Stomach (tissue), 19 donors: ENCODE results near the gene SLC5A2. TPM values are rescaled to one million over a fixed set of nuclear protein-coding genes. Genes with fewer than 3 reads are reported as not detected.
"Not testable (repeated sequence)": the region's sequence is repeated elsewhere in the genome, so short reads cannot be mapped to it uniquely, and the experiment has no call there.

ENCODE experiments used
- DNase-seq, 2 donors: peaks; one replicate each; pipeline versions ENCODE4 v3.0.0 to v3.0.0-alpha.2; 2013 to 2019
- H3K27ac ChIP-seq, 5 donors: fragments of 200-600 bp in 4 of 5; sonication (generic) in 4 of 5; one replicate each; pipeline ENCODE4 v1.5.1; 2013 to 2019; ENCODE audit warnings: mild to moderate bottlenecking in 1 of 5, moderate library complexity in 1 of 5
- H3K27me3 ChIP-seq, 3 donors: fragments of 200-600 bp; sonication (generic); one replicate each; pipeline ENCODE4 v1.5.1; 2017 to 2019; ENCODE audit warnings: mixed run types in 1 of 3
- H3K36me3 ChIP-seq, 4 donors: fragments of 200-600 bp; sonication (generic); 1 replicate in 3 of 4; 2 replicates in 1 of 4; pipeline ENCODE4 v1.5.1; 2016 to 2019
- H3K4me1 ChIP-seq, 4 donors: fragments of 200-600 bp; sonication (generic); one replicate each; pipeline ENCODE4 v1.5.1; 2016 to 2019
- H3K4me3 ChIP-seq, 4 donors: fragments of 200-600 bp; sonication (generic) in 3 of 4; one replicate each; pipeline ENCODE4 v1.5.1; 2016 to 2019; ENCODE audit warnings: mild to moderate bottlenecking in 1 of 4
- H3K9me3 ChIP-seq, 4 donors: fragments of 200-600 bp; sonication (generic); one replicate each; pipeline ENCODE4 v1.5.1; 2016 to 2019
- CTCF ChIP-seq, 7 experiments: fragments of 450-650 bp in 4 of 7; fragments of 200-600 bp in 3 of 7; sonication (generic) in 3 of 7; IDR thresholded peaks; one replicate each; pipeline ENCODE4 v1.5.1; 2016 to 2019; ENCODE audit warnings: antibody characterized with exemption in 7 of 7, control low read depth in 2 of 7, mild to moderate bottlenecking in 1 of 7
- EP300 ChIP-seq: sonication (generic); formaldehyde crosslinking; IDR thresholded peaks from one replicate; pipeline ENCODE4 v1.6.1; 2017; ENCODE audit warnings: antibody characterized with exemption
- POLR2A ChIP-seq, 4 donors: fragments of 450-650 bp; IDR thresholded peaks; one replicate each; pipeline ENCODE4 v1.6.1; 2016; ENCODE audit warnings: antibody characterized with exemption in 4 of 4, control low read depth in 2 of 4, mild to moderate bottlenecking in 1 of 4, moderate library complexity in 1 of 4
- POLR2AphosphoS5 ChIP-seq, 3 donors: sonication (generic); formaldehyde crosslinking; IDR thresholded peaks; one replicate each; pipeline ENCODE4 v1.6.1; 2016; ENCODE audit warnings: antibody characterized with exemption in 3 of 3
- WGBS, 5 donors: extraction: QIAGEN DNeasy Blood & Tissue Kit in 3 of 5; methylation state at CpG; one replicate each; pipeline versions ENCODE4 v1.1.5 to v1.1.7; 2013 to 2018; 5-methylcytosine and 5-hydroxymethylcytosine counted together
- intact Hi-C: fragments of 100-400 bp; cut with DNase I; formaldehyde crosslinking; loops from one replicate; pipeline ENCODE4 v1.15.1; 2023; ENCODE audit warnings: low total_unique reads
- long read RNA-seq, 10 donors: transcript quantifications; one replicate each; lab custom pipeline, GENCODE V29; 2026
- polyA plus RNA-seq, 3 donors: library from polyadenylated mRNA; stranded (reverse); fragments of 200-250 nt; gene quantifications; one replicate each; pipeline ENCODE4 v1.2.3, GENCODE V29; 2013
- total RNA-seq, 5 donors: library from RNA; depleted of rRNA; stranded (reverse); fragments of >200 nt; gene quantifications; one replicate each; pipeline versions ENCODE4 v1.1.0 to v1.2.3, GENCODE V29; 2014 to 2016
- donor health status: healthy with polysubstance abuse.
- donor health status: Bipolar disorder and iron deficiency.
- donor health status: healthy.

Gene SLC5A2
- total RNA-seq (not detected), polyA plus RNA-seq (1 to 10 TPM in 1 of 3 donors, under 1 TPM in 2; 0.62 to 1.8 (median 0.76) TPM)
- long read RNA-seq, donor 1: 0 reads
- long read RNA-seq, donor 2: 0 reads
- long read RNA-seq, donor 3: 0 reads
- long read RNA-seq, donor 4: 0 reads
- long read RNA-seq, donor 5: 0 reads
- long read RNA-seq, donor 6, partial matches to known transcripts: 55 of 65 reads
- long read RNA-seq, donor 6, other reads (novel, unspliced or antisense): 10 of 65 reads
- long read RNA-seq, donor 7, partial matches to known transcripts: 0 of 5 reads
- long read RNA-seq, donor 7, other reads (novel, unspliced or antisense): 5 of 5 reads
- long read RNA-seq, donor 8: 0 reads
- long read RNA-seq, donor 9: 0 reads
- long read RNA-seq, donor 10: 0 reads

DNA sequence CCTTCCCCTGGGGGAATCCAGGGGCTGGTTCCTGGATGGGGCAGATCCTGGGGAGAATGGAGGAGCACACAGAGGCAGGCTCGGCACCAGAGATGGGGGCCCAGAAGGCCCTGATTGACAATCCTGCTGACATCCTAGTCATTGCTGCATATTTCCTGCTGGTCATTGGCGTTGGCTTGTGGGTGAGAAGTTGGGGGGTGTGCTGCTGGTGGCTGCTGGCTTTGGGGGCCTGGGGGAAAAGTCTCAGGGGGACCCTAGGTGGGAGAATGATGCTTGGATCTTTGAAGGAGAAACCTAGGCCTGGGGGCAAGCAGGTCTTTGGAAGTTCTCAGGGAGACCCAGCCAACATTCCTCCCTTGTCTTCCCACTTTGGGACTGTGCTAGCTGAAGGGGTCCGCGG lies at the start of gene SLC5A2:
TSS of gene SLC5A2 (plus strand) at position 43 of the 400 bp plus-strand sequence. CDS start at position 57, 14 bp downstream.
- DNase-seq: no peak
- TF ChIP-seq POLR2A (IDR thresholded peaks at IDR 0.05): no peak
- 71 to 96% (median 90%) methylated on average over 4 of the region's 4 CpGs for WGBS, 5 donors
- Histone ChIP-seq H3K4me3 (no peak within 1 kb of the TSS), H3K4me1 (peaks cover 17 to 38% (median 28%) of the 10 kb centered on the region in 4 donors), H3K36me3 (peaks cover 0 to 3% (median 2%) of the 10 kb centered on the region in 4 donors), H3K27ac (no peak within 1 kb of the TSS), H3K9me3 (no peaks in the 10 kb centered on the region), H3K27me3 (peaks cover 0 to 32% (median 0%) of the 10 kb centered on the region in 3 donors)
- intact Hi-C loops: no loop called here

GRCh38 chr16:31435341-31436220 lies 47.3 kb upstream of the SLC5A2 start:
- Histone ChIP-seq H3K36me3 (peaks cover 0 to 14% (median 0%) of the 10 kb centered on the region in 4 donors), H3K4me3 (no peak overlapping the region), H3K4me1 (no peaks in the 10 kb centered on the region), H3K27me3 (no peaks in the 10 kb centered on the region), H3K9me3 (no peaks in the 10 kb centered on the region), H3K27ac (no peak overlapping the region)
- no peak for DNase-seq
- intact Hi-C loops: no loop called here
- TF ChIP-seq CTCF (IDR thresholded peaks at IDR 0.05) (no peak), POLR2A (IDR thresholded peaks at IDR 0.05) (no peak), POLR2AphosphoS5 (IDR thresholded peaks at IDR 0.05) (no peak), EP300 (no peak)
- 89 to 95% (median 94%) methylated on average over 45 to 47 of the region's 47 CpGs for WGBS, 5 donors

DNA sequence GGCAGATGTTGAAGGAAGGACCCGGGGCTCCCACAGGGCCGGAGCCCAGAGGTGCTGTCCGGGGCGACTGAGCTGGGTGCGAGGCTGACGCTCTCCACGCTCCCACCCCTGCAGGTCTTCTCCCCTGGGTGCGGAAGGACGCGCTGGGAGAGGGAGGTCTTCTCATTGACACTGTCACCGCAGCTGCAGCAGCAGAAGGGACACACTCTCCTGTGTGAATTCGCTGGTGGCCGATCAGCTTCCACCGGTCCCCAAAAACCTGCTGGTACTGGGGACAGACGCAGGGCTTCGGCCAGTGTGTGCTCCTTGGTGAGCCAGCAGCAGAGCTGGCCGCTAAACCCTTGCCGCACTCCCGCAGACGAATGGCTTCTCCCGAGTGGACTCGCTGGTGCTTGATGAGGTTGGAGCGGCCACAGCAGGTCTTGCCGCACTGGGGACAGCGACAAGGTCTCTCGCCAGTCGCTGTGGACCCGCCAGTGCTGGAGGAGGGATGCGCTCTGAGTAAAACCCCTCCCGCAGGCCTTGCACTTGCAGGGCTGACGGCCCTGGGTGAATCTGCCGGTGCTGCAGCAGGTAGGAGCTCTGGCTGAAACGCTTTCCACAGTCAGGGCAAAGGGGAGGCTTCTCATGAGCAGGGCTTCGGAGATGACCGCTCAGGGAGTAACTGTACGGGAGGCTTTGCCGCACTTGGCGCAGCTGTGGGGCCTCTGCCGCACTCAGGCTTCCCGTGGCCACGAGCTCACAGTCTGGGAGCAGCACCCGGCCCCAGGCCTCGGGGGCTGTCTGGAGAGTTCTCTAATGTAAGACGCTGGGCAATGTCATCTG lies 46.5 kb upstream of the SLC5A2 start:
- Histone ChIP-seq H3K4me3 (no peak overlapping the region), H3K27ac (no peak overlapping the region), H3K27me3 (no peaks in the 10 kb centered on the region), H3K36me3 (peaks cover 0 to 14% (median 0%) of the 10 kb centered on the region in 4 donors), H3K4me1 (no peaks in the 10 kb centered on the region), H3K9me3 (no peaks in the 10 kb centered on the region)
- 92 to 95% (median 94%) methylated on average over 37 to 44 of the region's 44 CpGs for WGBS, 5 donors
- DNase-seq: no peak
- intact Hi-C loops: no loop called here
- TF ChIP-seq POLR2AphosphoS5 (IDR thresholded peaks at IDR 0.05) (no peak), EP300 (no peak), POLR2A (IDR thresholded peaks at IDR 0.05) (no peak), CTCF (IDR thresholded peaks at IDR 0.05) (no peak)

DNA sequence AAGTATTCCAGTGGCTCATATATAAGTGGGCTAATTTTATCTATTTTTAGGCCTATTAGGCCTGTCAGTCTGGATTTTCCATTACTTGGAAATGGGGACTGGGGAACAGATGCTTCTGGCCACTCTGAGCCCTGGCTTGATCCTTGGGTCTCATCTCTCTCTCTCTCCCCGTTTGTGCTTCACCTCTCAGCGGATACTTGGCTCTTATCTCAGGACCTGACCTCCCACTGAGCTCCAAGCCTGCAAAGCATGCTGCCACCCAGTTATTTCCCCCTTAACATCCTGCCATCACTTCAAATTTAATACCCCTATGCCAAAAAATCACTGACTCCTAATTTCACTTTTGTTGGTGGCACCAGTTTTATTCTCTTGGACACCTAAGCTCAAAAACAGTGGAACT lies 44.5 kb upstream of the SLC5A2 start:
- WGBS, 5 donors: 37 to 62% (median 46%) methylated on average over 2 of the region's 2 CpGs
- DNase-seq: no peak

DNA sequence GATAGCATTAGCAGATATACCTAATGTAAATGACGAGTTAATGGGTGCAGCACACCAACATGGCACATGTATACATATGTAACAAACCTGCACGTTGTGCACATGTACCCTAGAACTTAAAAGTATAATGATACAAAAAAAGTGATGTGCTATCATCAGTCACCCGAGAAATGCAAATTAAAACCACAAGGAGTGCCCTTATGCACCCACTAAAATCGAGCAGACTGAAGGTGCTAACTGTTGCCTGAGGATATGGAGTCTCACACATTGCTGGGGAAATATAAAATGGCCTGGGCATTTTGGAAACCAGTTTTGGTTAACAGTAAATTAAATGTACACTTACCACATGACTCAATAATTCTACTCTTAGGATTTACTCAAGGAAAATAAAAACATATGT lies 43.9 kb upstream of the SLC5A2 start:
- H3K4me3 ChIP-seq, H3K27me3 ChIP-seq, intact Hi-C loops, H3K9me3 ChIP-seq, DNase-seq, H3K27ac ChIP-seq: not testable (repeated sequence)
- peaks cover 0 to 14% (median 0%) of the 10 kb centered on the region in 4 donors for H3K36me3 ChIP-seq
- H3K4me1 ChIP-seq: peaks cover 5 to 13% (median 12%) of the 10 kb centered on the region in 4 donors
- 36 to 60% (median 52%) methylated on average over 3 to 4 of the region's 4 CpGs for WGBS, 5 donors

More for the DNA sequence above, 44.5 kb upstream of the SLC5A2 start:
- Histone ChIP-seq H3K4me1 (peaks cover 5 to 13% (median 12%) of the 10 kb centered on the region in 4 donors), H3K9me3 (no peaks in the 10 kb centered on the region), H3K4me3 (no peak overlapping the region), H3K27me3 (no peaks in the 10 kb centered on the region), H3K36me3 (peaks cover 0 to 14% (median 0%) of the 10 kb centered on the region in 4 donors), H3K27ac (no peak overlapping the region)
- intact Hi-C loops: no loop called here
- no peak for TF ChIP-seq EP300
